Suprapubic skin (tissue), 3 donors: ENCODE measurements around the gene SETD2.

ENCODE experiments used
- CTCF ChIP-seq, 2 donors: fragments of 200-600 bp in 1 of 2; fragments of 450-650 bp in 1 of 2; sonication (generic) in 1 of 2; IDR thresholded peaks; one replicate each; pipeline ENCODE4 v1.5.1; 2016 to 2019; ENCODE audit warnings: antibody characterized with exemption in 2 of 2, mild to moderate bottlenecking in 1 of 2, moderate library complexity in 1 of 2
- POLR2A ChIP-seq, 2 donors: fragments of 450-650 bp; IDR thresholded peaks; one replicate each; pipeline ENCODE4 v1.6.1; 2017; ENCODE audit warnings: antibody characterized with exemption in 2 of 2, mild to moderate bottlenecking in 2 of 2, moderate library complexity in 2 of 2

- TF ChIP-seq CTCF (IDR thresholded peaks at IDR 0.05) (no peak), POLR2A (IDR thresholded peaks at IDR 0.05) (no peak)
These were observed 12.1 kb downstream of the SETD2 start for GRCh38 chr3:47151836-47152235.
